GM10847 (cell line): ENCODE data around the gene RASD1.

Experiments
- POLR2A ChIP-seq: IDR thresholded peaks from 2 replicates; pipeline ENCODE4 v1.6.1; 2011; ENCODE audit not compliant: insufficient read length; ENCODE audit errors: extremely low read depth

Gene RASD1

GRCh38 chr17:17533901-17534441, 37.8 kb upstream of the RASD1 start:
- no peak for TF ChIP-seq POLR2A

- TF ChIP-seq POLR2A, result no peak
These were observed 36.8 kb upstream of the RASD1 start for GRCh38 chr17:17532991-17533390.

GRCh38 chr17:17531156-17531555, 35.0 kb upstream of the RASD1 start:
- no peak for TF ChIP-seq POLR2A

GRCh38 chr17:17528696-17529652, 32.8 kb upstream of the RASD1 start:
- no peak for TF ChIP-seq POLR2A

- TF ChIP-seq POLR2A, result no peak
These were observed 31.8 kb upstream of the RASD1 start for GRCh38 chr17:17527956-17528500.

- no peak for TF ChIP-seq POLR2A
These were observed 31.3 kb upstream of the RASD1 start for GRCh38 chr17:17527534-17527933.

- no peak for TF ChIP-seq POLR2A
These were observed 30.2 kb upstream of the RASD1 start for GRCh38 chr17:17526369-17526768.

GRCh38 chr17:17525956-17526355, 29.8 kb upstream of the RASD1 start:
- TF ChIP-seq POLR2A, result no peak

GRCh38 chr17:17525311-17525710, 29.1 kb upstream of the RASD1 start:
- TF ChIP-seq POLR2A, result no peak

GRCh38 chr17:17523731-17524490, 27.7 kb upstream of the RASD1 start:
- no peak for TF ChIP-seq POLR2A

GRCh38 chr17:17523001-17523730, 27.0 kb upstream of the RASD1 start:
- no peak for TF ChIP-seq POLR2A

GRCh38 chr17:17520599-17521232, 24.5 kb upstream of the RASD1 start:
- no peak for TF ChIP-seq POLR2A

GRCh38 chr17:17519886-17520285, 23.7 kb upstream of the RASD1 start:
- no peak for TF ChIP-seq POLR2A

- TF ChIP-seq POLR2A, result no peak
These were observed 22.8 kb upstream of the RASD1 start for GRCh38 chr17:17518951-17519350.
